Measurements from ENCODE around the gene MYO16. TPM values are rescaled to one million over a fixed set of nuclear protein-coding genes. Genes with fewer than 3 reads are reported as not detected.

The MYO16 gene
- total RNA-seq, 1 donor from 2014 or later = 0.49 TPM

GRCh38 chr13:108597943-108598342 is 31.5 kb upstream of the MYO16 start:
- Histone ChIP-seq H3K27me3 (no peaks in the 10 kb centered on the region), H3K27ac (no peak overlapping the region), H3K9me3 (no peaks in the 10 kb centered on the region), H3K4me3 (no peak overlapping the region), H3K4me1 (no peaks in the 10 kb centered on the region), H3K36me3 (no peaks in the 10 kb centered on the region)
- TF ChIP-seq POLR2A (IDR thresholded peaks at IDR 0.05) = no peak
- DNase-seq (ENCODE audit: extremely low spot score in 2 of 2) = no peak
- intact Hi-C loops (cut with DNase I) = no loop called here

- H3K27ac ChIP-seq = no peak overlapping the region
- TF ChIP-seq POLR2AphosphoS5 (IDR thresholded peaks at IDR 0.05; ENCODE audit: insufficient read depth in 1 of 2, low read depth in 1 of 2) (no peak), CTCF (IDR thresholded peaks at IDR 0.05) (no peak), POLR2A (IDR thresholded peaks at IDR 0.05) (no peak)
- peaks cover 6% of the 10 kb centered on the region for H3K4me1 ChIP-seq
- H3K36me3 ChIP-seq = no peaks in the 10 kb centered on the region
- no peak overlapping the region for H3K4me3 ChIP-seq
- H3K27me3 ChIP-seq = no peaks in the 10 kb centered on the region
- H3K9me3 ChIP-seq = no peaks in the 10 kb centered on the region
- intact Hi-C loops (cut with DNase I) = no loop called here
- no peak for DNase-seq (ENCODE audit: extremely low spot score in 2 of 2)
Observed at GRCh38 chr13:108606424-108606823, 23.0 kb upstream of the MYO16 start.

- Histone ChIP-seq H3K4me3 (no peak overlapping the region), H3K27me3 (no peaks in the 10 kb centered on the region), H3K27ac (no peak overlapping the region), H3K4me1 (peaks cover 6% of the 10 kb centered on the region), H3K36me3 (no peaks in the 10 kb centered on the region), H3K9me3 (no peaks in the 10 kb centered on the region)
- DNase-seq (ENCODE audit: extremely low spot score in 2 of 2) = no peak
- TF ChIP-seq CTCF (IDR thresholded peaks at IDR 0.05) (peak in 2 of 3 experiments; percentile 42 to 44), POLR2AphosphoS5 (IDR thresholded peaks at IDR 0.05; ENCODE audit: insufficient read depth in 1 of 2, low read depth in 1 of 2) (no peak), POLR2A (IDR thresholded peaks at IDR 0.05) (no peak)
- intact Hi-C loops (cut with DNase I) = no loop called here
Observed at GRCh38 chr13:108609353-108609752, 20.1 kb upstream of the MYO16 start.

GRCh38 chr13:108610507-108610906 is 18.9 kb upstream of the MYO16 start:
- no peak for TF ChIP-seq POLR2A (IDR thresholded peaks at IDR 0.05)
- Histone ChIP-seq H3K9me3 (no peaks in the 10 kb centered on the region), H3K27ac (no peak overlapping the region), H3K4me1 (peaks cover 6% of the 10 kb centered on the region), H3K4me3 (no peak overlapping the region), H3K27me3 (no peaks in the 10 kb centered on the region), H3K36me3 (no peaks in the 10 kb centered on the region)
- intact Hi-C loops (cut with DNase I) = no loop called here
- DNase-seq (ENCODE audit: extremely low spot score in 2 of 2) = no peak

- TF ChIP-seq POLR2A (IDR thresholded peaks at IDR 0.05) (no peak), CTCF (IDR thresholded peaks at IDR 0.05) (no peak), POLR2AphosphoS5 (IDR thresholded peaks at IDR 0.05; ENCODE audit: insufficient read depth in 1 of 2, low read depth in 1 of 2) (no peak)
- intact Hi-C loops (cut with DNase I) = no loop called here
- Histone ChIP-seq H3K4me1 (peaks cover 3% of the 10 kb centered on the region), H3K4me3 (no peak overlapping the region), H3K27ac (no peak overlapping the region), H3K36me3 (no peaks in the 10 kb centered on the region), H3K9me3 (no peaks in the 10 kb centered on the region), H3K27me3 (no peaks in the 10 kb centered on the region)
- DNase-seq (ENCODE audit: extremely low spot score in 2 of 2) = no peak
Observed at GRCh38 chr13:108615241-108615640, 14.2 kb upstream of the MYO16 start.

- H3K9me3 ChIP-seq = no peaks in the 10 kb centered on the region
- no peak for DNase-seq (ENCODE audit: extremely low spot score in 2 of 2)
- H3K36me3 ChIP-seq = no peaks in the 10 kb centered on the region
- H3K27me3 ChIP-seq = no peaks in the 10 kb centered on the region
- no peak overlapping the region for H3K27ac ChIP-seq
- no peak for TF ChIP-seq CTCF (IDR thresholded peaks at IDR 0.05)
- H3K4me3 ChIP-seq = no peak overlapping the region
- intact Hi-C loops (cut with DNase I) = no loop called here
- no peaks in the 10 kb centered on the region for H3K4me1 ChIP-seq
Observed at GRCh38 chr13:108618233-108618632, 11.2 kb upstream of the MYO16 start.
